Aorta (tissue), 5 donors: ENCODE data around the gene TSPYL4. TPM values are rescaled to one million over a fixed set of nuclear protein-coding genes. Genes with fewer than 3 reads are reported as not detected.

Experiments
- ATAC-seq: fragments of 200-7000 bp; cut with Tn5 transposase; one replicate; pipeline ENCODE4 v1.9.1; 2022; ENCODE audit warnings: moderate library complexity; ENCODE audit not compliant: low FRiP score
- DNase-seq, 2 donors: peaks; one replicate each; pipeline ENCODE4 v3.0.0-alpha.2; 2020
- H3K27ac ChIP-seq, 2 donors: one replicate each; pipeline ENCODE4 v1.5.1; 2013; ENCODE audit warnings: low read length in 2 of 2, mild to moderate bottlenecking in 2 of 2, moderate library complexity in 2 of 2, control low read depth in 1 of 2, inconsistent platforms in 1 of 2, low read depth in 1 of 2
- H3K27me3 ChIP-seq, 2 donors: one replicate each; pipeline ENCODE4 v1.6.1; 2013; ENCODE audit warnings: control low read depth in 1 of 2, low read length in 1 of 2, mild to moderate bottlenecking in 1 of 2, moderate library complexity in 1 of 2; ENCODE audit not compliant: insufficient read depth in 2 of 2, control insufficient read depth in 1 of 2
- H3K36me3 ChIP-seq, 2 donors: one replicate each; pipeline ENCODE4 v1.6.1; 2013; ENCODE audit warnings: control low read depth in 1 of 2, low read length in 1 of 2, mild to moderate bottlenecking in 1 of 2; ENCODE audit not compliant: insufficient read depth in 2 of 2, control insufficient read depth in 1 of 2
- H3K4me1 ChIP-seq, 2 donors: one replicate each; pipeline ENCODE4 v1.6.1; 2013; ENCODE audit warnings: low read length in 2 of 2, control low read depth in 1 of 2, mild to moderate bottlenecking in 1 of 2, moderate library complexity in 1 of 2; ENCODE audit not compliant: insufficient read depth in 2 of 2, control insufficient read depth in 1 of 2
- H3K4me3 ChIP-seq, 2 donors: one replicate each; pipeline ENCODE4 v1.5.1; 2013; ENCODE audit warnings: low read length in 2 of 2, control low read depth in 1 of 2, mild to moderate bottlenecking in 1 of 2
- H3K9me3 ChIP-seq: one replicate; pipeline ENCODE4 v1.6.1; 2013; ENCODE audit warnings: mild to moderate bottlenecking, low read length; ENCODE audit not compliant: control insufficient read depth
- WGBS, 2 donors: extraction: QIAGEN DNeasy Blood & Tissue Kit; methylation state at CpG; one replicate each; pipeline ENCODE4 v1.1.7; 2013; 5-methylcytosine and 5-hydroxymethylcytosine counted together
- intact Hi-C, 2 donors: fragments of 100-400 bp; cut with DNase I; formaldehyde crosslinking; loops; one replicate each; pipeline versions ENCODE4 v1.14.2 to v1.15.0; 2022
- polyA plus RNA-seq, 2 donors: library from polyadenylated mRNA; stranded (reverse); fragments of 200-250 nt; gene quantifications; one replicate each; pipeline ENCODE4 v1.2.3, GENCODE V29; 2013
- total RNA-seq, 2 donors: library from RNA; stranded (reverse); fragmentation: NEBNext Ultra II Directional; extraction: Animal tissue kit (Norgen Biotek cat#: 25700); gene quantifications; one replicate each; pipeline ENCODE4 v1.2.1, GENCODE V29; 2021
- donor health status: healthy with polysubstance abuse.
- donor health status: Bipolar disorder and iron deficiency.
- donor health status: DM: no; HTN: no; CAD: no.
- donor health status: DM: no; HTN: no; CAD: no.
- donor health status: DM: yes; HTN: yes; CAD: no.

The TSPYL4 gene
- total and polyA plus RNA-seq, 4 donors = 10.5 to 19.1 (median 17.0) TPM

GRCh38 chr6:116265041-116265829 lies 11.4 kb upstream of the TSPYL4 start:
- intact Hi-C loops = no loop called here
- Histone ChIP-seq H3K4me1 (no peaks in the 10 kb centered on the region), H3K27me3 (no peaks in the 10 kb centered on the region), H3K27ac (no peak overlapping the region), H3K4me3 (no peak overlapping the region), H3K9me3 (no peaks in the 10 kb centered on the region), H3K36me3 (no peaks in the 10 kb centered on the region)
- WGBS, 2 donors = 85 to 87% methylated on average over 4 of the region's 4 CpGs
- peak; percentile 29 for ATAC-seq
- peak in 1 of 2 donors; percentile 55 for DNase-seq

GRCh38 chr6:116263353-116263752 lies 9.5 kb upstream of the TSPYL4 start:
- ATAC-seq = no peak
- no peak overlapping the region for H3K4me3 ChIP-seq
- no peak overlapping the region for H3K27ac ChIP-seq
- intact Hi-C loops = no loop called here
- H3K36me3 ChIP-seq = no peaks in the 10 kb centered on the region
- H3K4me1 ChIP-seq = no peaks in the 10 kb centered on the region
- 95 to 96% methylated on average over 1 of the region's 1 CpG for WGBS, 2 donors
- DNase-seq = no peak
- no peaks in the 10 kb centered on the region for H3K27me3 ChIP-seq
- H3K9me3 ChIP-seq = no peaks in the 10 kb centered on the region

GRCh38 chr6:116258520-116258919 lies 4.6 kb upstream of the TSPYL4 start:
- H3K27me3 ChIP-seq = no peaks in the 10 kb centered on the region
- H3K9me3 ChIP-seq = no peaks in the 10 kb centered on the region
- DNase-seq = no peak
- no peak overlapping the region for H3K27ac ChIP-seq
- H3K4me1 ChIP-seq = no peaks in the 10 kb centered on the region
- H3K36me3 ChIP-seq = no peaks in the 10 kb centered on the region
- H3K4me3 ChIP-seq = no peak overlapping the region
- WGBS, 2 donors = 94 to 95% methylated on average over 18 of the region's 18 CpGs
- intact Hi-C loops = no loop called here
- no peak for ATAC-seq

- intact Hi-C loops = no loop called here
- no peak overlapping the region for H3K4me3 ChIP-seq
- no peak overlapping the region for H3K27ac ChIP-seq
- no peaks in the 10 kb centered on the region for H3K27me3 ChIP-seq
- DNase-seq (no peak), ATAC-seq (no peak)
- H3K4me1 ChIP-seq = peaks cover 4 to 5% of the 10 kb centered on the region in 2 donors
- WGBS, 2 donors = 85 to 94% methylated on average over 1 of the region's 1 CpG
- no peaks in the 10 kb centered on the region for H3K9me3 ChIP-seq
- no peaks in the 10 kb centered on the region for H3K36me3 ChIP-seq
Observed at GRCh38 chr6:116256694-116257093, 2.8 kb upstream of the TSPYL4 start.

GRCh38 chr6:116255246-116255800 lies 1.4 kb upstream of the TSPYL4 start:
- Histone ChIP-seq H3K4me1 (peaks cover 5 to 10% of the 10 kb centered on the region in 2 donors), H3K36me3 (no peaks in the 10 kb centered on the region), H3K9me3 (no peaks in the 10 kb centered on the region), H3K4me3 (no peak overlapping the region), H3K27me3 (no peaks in the 10 kb centered on the region), H3K27ac (no peak overlapping the region)
- ATAC-seq (no peak), DNase-seq (no peak)
- intact Hi-C loops = loop anchor here in 1 of 2 donors (2.0 kb wide), 1 partner anchor 23 kb away; the partner anchor contains the start of gene TSPYL1
- 31 to 39% methylated on average over 5 of the region's 5 CpGs for WGBS, 2 donors

GRCh38 chr6:116254297-116255056 lies 602 bp upstream of the TSPYL4 start:
- Histone ChIP-seq H3K4me3 (peak overlapping the region; percentile 72 to 84), H3K4me1 (peaks cover 5 to 10% of the 10 kb centered on the region in 2 donors), H3K27ac (peak overlapping the region in 1 of 2 donors; percentile 92), H3K27me3 (no peaks in the 10 kb centered on the region), H3K9me3 (no peaks in the 10 kb centered on the region), H3K36me3 (no peaks in the 10 kb centered on the region)
- DNase-seq (no peak), ATAC-seq (no peak)
- WGBS, 2 donors = 4 to 8% methylated on average over 4 of the region's 4 CpGs
- intact Hi-C loops = loop anchor here (2.0 to 5.0 kb wide), 2 partner anchors 24 to 37 kb away; partner anchors contain the start of gene TSPYL1 (in 1 of the 2)

- intact Hi-C loops = loop anchor here in 1 of 2 donors (5.0 kb wide), 1 partner anchor 36 kb away; no protein-coding TSS in a partner anchor
- Histone ChIP-seq H3K27ac (peak overlapping the region in 1 of 2 donors; percentile 96), H3K4me1 (peaks cover 5 to 10% of the 10 kb centered on the region in 2 donors), H3K9me3 (no peaks in the 10 kb centered on the region), H3K36me3 (no peaks in the 10 kb centered on the region), H3K27me3 (no peaks in the 10 kb centered on the region), H3K4me3 (peak overlapping the region; percentile 68 to 72)
- DNase-seq = no peak
- WGBS, 2 donors = 36 to 44% methylated on average over 11 of the region's 11 CpGs
- peak; percentile 6 for ATAC-seq
Observed at GRCh38 chr6:116253188-116253504, 729 bp downstream of the TSPYL4 start.

GRCh38 chr6:116251568-116252384 lies 2.1 kb downstream of the TSPYL4 start:
- Histone ChIP-seq H3K9me3 (no peaks in the 10 kb centered on the region), H3K27me3 (no peaks in the 10 kb centered on the region), H3K4me1 (peaks cover 5 to 10% of the 10 kb centered on the region in 2 donors), H3K36me3 (no peaks in the 10 kb centered on the region), H3K27ac (peak overlapping the region in 1 of 2 donors; percentile 87), H3K4me3 (peak overlapping the region in 1 of 2 donors; percentile 9)
- intact Hi-C loops = loop anchor here in 1 of 2 donors (5.0 kb wide), 1 partner anchor 34 kb away; no protein-coding TSS in a partner anchor
- DNase-seq (no peak), ATAC-seq (no peak)
- 33 to 40% methylated on average over 6 of the region's 6 CpGs for WGBS, 2 donors
